ENCODE results near the gene STK17B. TPM values are rescaled to one million over a fixed set of nuclear protein-coding genes. Genes with fewer than 3 reads are reported as not detected.

The STK17B gene
- total and polyA plus RNA-seq, 2 of the 8 experiments (the other 6 are each of a cell fraction or from before 2014, with no cell fraction given) = 1.8 to 10.5 TPM

- Histone ChIP-seq H4K20me1 (replicated peaks in 1 of 2; ENCODE audit: control insufficient read depth in 1 of 2, insufficient read depth in 2 of 2, low read length in 2 of 2) (no peaks in the 10 kb centered on the region), H3K79me2 (ENCODE audit: control insufficient read depth in 1 of 2, insufficient read depth in 2 of 2, low read length in 2 of 2) (no peaks in the 10 kb centered on the region), H4K91ac (replicated peaks; ENCODE audit: insufficient read length, low read length) (no peak overlapping the region), H2BK20ac (ENCODE audit: low read length) (no peak overlapping the region), H3K27ac (ENCODE audit: low read depth, low read length) (no peak overlapping the region), H4K8ac (ENCODE audit: extremely low read depth, insufficient read depth, low read length) (no peak overlapping the region), H3K23me2 (ENCODE audit: low read depth, low read length) (no peaks in the 10 kb centered on the region), H3K4me1 (replicated peaks in 1 of 4; ENCODE audit: control insufficient read depth in 3 of 4, insufficient read depth in 4 of 4, low read length in 3 of 4) (no peaks in the 10 kb centered on the region), H3K23ac (ENCODE audit: insufficient read length) (no peak overlapping the region), H2AFZ (ENCODE audit: low read length) (no peak overlapping the region), H4K5ac (ENCODE audit: insufficient read length, low read depth, low read length) (no peak overlapping the region), H3K9ac (replicated peaks in 1 of 4; ENCODE audit: extremely low read depth in 1 of 4, low read depth in 3 of 4, low read length in 3 of 4) (no peak overlapping the region), H2AK5ac (ENCODE audit: low read depth, low read length) (no peak overlapping the region), H3K4me2 (ENCODE audit: insufficient read depth in 1 of 2, low read depth in 2 of 2, low read length in 2 of 2) (no peak overlapping the region), H2BK5ac (ENCODE audit: low read depth, low read length) (no peak overlapping the region), H2BK15ac (ENCODE audit: low read length) (no peak overlapping the region), H3K9me3 (ENCODE audit: insufficient read depth in 2 of 2, low read depth in 1 of 2, low read length in 1 of 2) (no peaks in the 10 kb centered on the region), H2BK12ac (ENCODE audit: low read depth, low read length) (no peak overlapping the region), H3K14ac (ENCODE audit: insufficient read length) (no peak overlapping the region), H3K4ac (replicated peaks; ENCODE audit: insufficient read length, low read depth, low read length) (no peak overlapping the region), H3K18ac (ENCODE audit: extremely low read depth, low read length) (no peak overlapping the region), H3K36me3 (ENCODE audit: control insufficient read depth in 2 of 4, insufficient read depth in 4 of 4, low read length in 3 of 4) (no peaks in the 10 kb centered on the region), H3K56ac (replicated peaks; ENCODE audit: insufficient read length, low read depth, low read length) (no peak overlapping the region), H3K79me1 (ENCODE audit: low read depth, low read length) (no peaks in the 10 kb centered on the region), H3K27me3 (replicated peaks in 1 of 4; ENCODE audit: control insufficient read depth in 3 of 4, extremely low read depth in 1 of 4, insufficient read depth in 3 of 4, low read length in 3 of 4) (no peaks in the 10 kb centered on the region), H3K4me3 (ENCODE audit: extremely low read depth in 1 of 4, insufficient read depth in 2 of 4, low read depth in 3 of 4, low read length in 4 of 4) (no peak overlapping the region), H2BK120ac (replicated peaks; ENCODE audit: low read depth, low read length) (no peak overlapping the region)
- ChIA-PET POLR2A (ENCODE audit: partially characterized antibody) (no interaction called here), CTCF (ENCODE audit: partially characterized antibody) (interaction anchor here (0.8 to 1.1 kb wide), 4 partner anchors 41 to 115 kb away, joined by 3 read pairs; partner anchors contain the start of gene DNAH7)
- TF ChIP-seq TAF7 (optimal IDR thresholded peaks at IDR 0.05; ENCODE audit: borderline replicate concordance, low read depth, low read length) (no peak), BRCA1 (IDR thresholded peaks at IDR 0.05; ENCODE audit: low read depth, low read length) (no peak), BACH1 (IDR thresholded peaks at IDR 0.05; ENCODE audit: low read length) (no peak), GABPA (IDR thresholded peaks at IDR 0.05; ENCODE audit: borderline replicate concordance, insufficient read depth, low read length) (no peak), POLR2AphosphoS5 (IDR thresholded peaks at IDR 0.05; ENCODE audit: low read depth, low read length) (no peak), JUND (IDR thresholded peaks at IDR 0.05; ENCODE audit: low read length) (no peak), POU5F1 (IDR thresholded peaks at IDR 0.05; ENCODE audit: low read depth, low read length) (no peak)
- DNase-seq (ENCODE audit: low read depth in 1 of 2, low spot score in 2 of 2) = no peak
- no peak for FAIRE-seq
- 82% methylated on average over 3 of the region's 3 CpGs; no CpG with 5 or more reads in 1 of the 2 experiments for WGBS, 2 experiments (ENCODE audit: extremely low coverage in 1 of 2, insufficient coverage in 1 of 2, insufficient read length in 1 of 2, insufficient replicate concordance in 2 of 2, low coverage in 1 of 2, low lambda C conversion rate in 2 of 2, missing lambda C conversion rate in 1 of 2)
Measured at GRCh38 chr2:196183172-196183473, 11.7 kb upstream of the STK17B start.

Measured in H1 (cell line).